Measurements from ENCODE around the gene OR4D2. TPM values are rescaled to one million over a fixed set of nuclear protein-coding genes. Genes with fewer than 3 reads are reported as not detected.

Gene OR4D2
- total RNA-seq, 1 donor from 2014 or later = not detected

- Histone ChIP-seq H3K4me2 (ENCODE audit: low read length) (no peak within 1 kb of the TSS), H3K4me1 (ENCODE audit: insufficient read depth, low read length) (peaks cover 10% of the 10 kb centered on the region), H2AFZ (ENCODE audit: low read depth, low read length) (no peak within 1 kb of the TSS), H4K20me1 (ENCODE audit: insufficient read depth, low read length) (no peaks in the 10 kb centered on the region), H3K9me3 (ENCODE audit: insufficient read depth, low read depth, low read length) (no peaks in the 10 kb centered on the region), H3K9ac (ENCODE audit: low read length) (no peak within 1 kb of the TSS), H3K36me3 (ENCODE audit: insufficient read depth, low read length) (no peaks in the 10 kb centered on the region), H3K27ac (ENCODE audit: low read depth, low read length) (no peak within 1 kb of the TSS), H3K4me3 (ENCODE audit: insufficient read depth, low read depth, low read length) (no peak within 1 kb of the TSS), H3K79me2 (ENCODE audit: insufficient read depth, low read length) (no peaks in the 10 kb centered on the region), H3K27me3 (ENCODE audit: insufficient read depth, low read length) (peaks cover 11% of the 10 kb centered on the region)
- H3K27me3 Mint-ChIP-seq (ENCODE audit: low read depth, unreplicated experiment) = peaks cover 53% of the 10 kb centered on the region
- H3K4me1 Mint-ChIP-seq (ENCODE audit: low read depth, unreplicated experiment) = no peaks in the 10 kb centered on the region
- peaks cover 1% of the 10 kb centered on the region for H3K9me3 Mint-ChIP-seq (ENCODE audit: unreplicated experiment)
- H3K36me3 Mint-ChIP-seq (ENCODE audit: low read depth, unreplicated experiment) = no peaks in the 10 kb centered on the region
- no peak within 1 kb of the TSS for H3K4me3 Mint-ChIP-seq (ENCODE audit: unreplicated experiment)
- TF ChIP-seq EZH2 (IDR thresholded peaks at IDR 0.05; ENCODE audit: insufficient read depth, low read length) (no peak), CTCF (IDR thresholded peaks at IDR 0.05; ENCODE audit: insufficient read depth, low read depth, low read length) (no peak)
- H3K27ac Mint-ChIP-seq (ENCODE audit: unreplicated experiment) = no peak within 1 kb of the TSS
- FAIRE-seq (no peak), DNase-seq (ENCODE audit: low read depth) (no peak)
These were observed 25.8 kb downstream of the OR4D2 start, which contains the start of gene EPX for GRCh38 chr17:58192612-58193011. EPX (plus strand) TSS chr17:58192726; CDS start chr17:58192847, 121 bp downstream.

GRCh38 chr17:58193641-58194255 lies 27.0 kb downstream of the OR4D2 start:
- Histone ChIP-seq H3K9ac (ENCODE audit: low read length) (no peak overlapping the region), H3K27me3 (ENCODE audit: insufficient read depth, low read length) (peaks cover 10% of the 10 kb centered on the region), H3K36me3 (ENCODE audit: insufficient read depth, low read length) (no peaks in the 10 kb centered on the region), H4K20me1 (ENCODE audit: insufficient read depth, low read length) (no peaks in the 10 kb centered on the region), H3K4me2 (ENCODE audit: low read length) (no peak overlapping the region), H3K4me3 (ENCODE audit: insufficient read depth, low read depth, low read length) (no peak overlapping the region), H3K27ac (ENCODE audit: low read depth, low read length) (no peak overlapping the region), H3K4me1 (ENCODE audit: insufficient read depth, low read length) (peaks cover 10% of the 10 kb centered on the region), H2AFZ (ENCODE audit: low read depth, low read length) (no peak overlapping the region), H3K79me2 (ENCODE audit: insufficient read depth, low read length) (no peaks in the 10 kb centered on the region), H3K9me3 (ENCODE audit: insufficient read depth, low read depth, low read length) (no peaks in the 10 kb centered on the region)
- no peak for TF ChIP-seq EZH2 (IDR thresholded peaks at IDR 0.05; ENCODE audit: insufficient read depth, low read length)
- TF ChIP-seq CTCF (IDR thresholded peaks at IDR 0.05; ENCODE audit: insufficient read depth, low read depth, low read length) = no peak
- peaks cover 55% of the 10 kb centered on the region for H3K27me3 Mint-ChIP-seq (ENCODE audit: low read depth, unreplicated experiment)
- no peak for DNase-seq (ENCODE audit: low read depth)
- no peak overlapping the region for H3K27ac Mint-ChIP-seq (ENCODE audit: unreplicated experiment)
- peaks cover 1% of the 10 kb centered on the region for H3K9me3 Mint-ChIP-seq (ENCODE audit: unreplicated experiment)
- H3K4me1 Mint-ChIP-seq (ENCODE audit: low read depth, unreplicated experiment) = no peaks in the 10 kb centered on the region
- no peaks in the 10 kb centered on the region for H3K36me3 Mint-ChIP-seq (ENCODE audit: low read depth, unreplicated experiment)
- no peak for FAIRE-seq
- no peak overlapping the region for H3K4me3 Mint-ChIP-seq (ENCODE audit: unreplicated experiment)

GRCh38 chr17:58195518-58196123 lies 28.8 kb downstream of the OR4D2 start:
- no peaks in the 10 kb centered on the region for H3K4me1 ChIP-seq (ENCODE audit: insufficient read depth, low read length)
- no peaks in the 10 kb centered on the region for H3K36me3 ChIP-seq (ENCODE audit: insufficient read depth, low read length)
- no peaks in the 10 kb centered on the region for H4K20me1 ChIP-seq (ENCODE audit: insufficient read depth, low read length)
- no peak for DNase-seq (ENCODE audit: low read depth)
- H3K27me3 ChIP-seq (ENCODE audit: insufficient read depth, low read length) = peaks cover 10% of the 10 kb centered on the region
- H3K4me1 Mint-ChIP-seq (ENCODE audit: low read depth, unreplicated experiment) = no peaks in the 10 kb centered on the region
- H3K36me3 Mint-ChIP-seq (ENCODE audit: low read depth, unreplicated experiment) = no peaks in the 10 kb centered on the region
- no peak overlapping the region for H3K4me3 Mint-ChIP-seq (ENCODE audit: unreplicated experiment)
- H3K9me3 ChIP-seq (ENCODE audit: insufficient read depth, low read depth, low read length) = no peaks in the 10 kb centered on the region
- no peak overlapping the region for H3K27ac Mint-ChIP-seq (ENCODE audit: unreplicated experiment)
- no peak overlapping the region for H3K4me3 ChIP-seq (ENCODE audit: insufficient read depth, low read depth, low read length)
- peaks cover 1% of the 10 kb centered on the region for H3K9me3 Mint-ChIP-seq (ENCODE audit: unreplicated experiment)
- H3K9ac ChIP-seq (ENCODE audit: low read length) = no peak overlapping the region
- H3K27ac ChIP-seq (ENCODE audit: low read depth, low read length) = no peak overlapping the region
- TF ChIP-seq CTCF (IDR thresholded peaks at IDR 0.05; ENCODE audit: insufficient read depth, low read depth, low read length) (no peak), EZH2 (IDR thresholded peaks at IDR 0.05; ENCODE audit: insufficient read depth, low read length) (no peak)
- peaks cover 55% of the 10 kb centered on the region for H3K27me3 Mint-ChIP-seq (ENCODE audit: low read depth, unreplicated experiment)
- no peak overlapping the region for H2AFZ ChIP-seq (ENCODE audit: low read depth, low read length)
- no peaks in the 10 kb centered on the region for H3K79me2 ChIP-seq (ENCODE audit: insufficient read depth, low read length)
- FAIRE-seq = no peak
- H3K4me2 ChIP-seq (ENCODE audit: low read length) = no peak overlapping the region

Measured in astrocyte (in vitro differentiated cells and primary cell).